ENCODE data around the gene KIRREL3.

Gene KIRREL3

GRCh38 chr11:126619516-126619915, 381.1 kb downstream of the KIRREL3 start:
- DNase-seq, result no peak

DNA sequence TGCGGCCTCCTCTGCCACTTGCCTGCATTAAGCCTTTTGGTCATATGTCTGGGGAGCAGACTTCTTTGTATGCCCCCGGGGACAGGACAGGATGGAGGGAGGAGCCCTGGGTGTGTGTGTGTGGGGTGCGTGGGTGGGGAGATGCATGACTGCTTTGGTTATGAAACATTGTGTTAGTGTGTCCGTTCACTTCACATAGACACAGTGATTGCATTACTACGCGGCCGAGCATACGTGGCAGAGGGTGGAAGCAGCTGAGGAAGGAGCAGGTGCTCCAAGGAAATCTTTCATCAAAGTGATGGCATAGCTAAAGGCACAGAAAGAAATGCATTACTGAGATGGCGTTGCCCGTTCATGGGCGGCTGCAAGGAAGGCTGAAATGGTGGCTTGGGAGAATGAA, 384.7 kb downstream of the KIRREL3 start:
- no peak for DNase-seq

GRCh38 chr11:126613272-126613671, 387.3 kb downstream of the KIRREL3 start:
- DNase-seq, result no peak

- DNase-seq, result no peak
Observed at GRCh38 chr11:126612671-126613070, 387.9 kb downstream of the KIRREL3 start.

GRCh38 chr11:126611438-126611837, 389.1 kb downstream of the KIRREL3 start:
- no peak for DNase-seq

DNA sequence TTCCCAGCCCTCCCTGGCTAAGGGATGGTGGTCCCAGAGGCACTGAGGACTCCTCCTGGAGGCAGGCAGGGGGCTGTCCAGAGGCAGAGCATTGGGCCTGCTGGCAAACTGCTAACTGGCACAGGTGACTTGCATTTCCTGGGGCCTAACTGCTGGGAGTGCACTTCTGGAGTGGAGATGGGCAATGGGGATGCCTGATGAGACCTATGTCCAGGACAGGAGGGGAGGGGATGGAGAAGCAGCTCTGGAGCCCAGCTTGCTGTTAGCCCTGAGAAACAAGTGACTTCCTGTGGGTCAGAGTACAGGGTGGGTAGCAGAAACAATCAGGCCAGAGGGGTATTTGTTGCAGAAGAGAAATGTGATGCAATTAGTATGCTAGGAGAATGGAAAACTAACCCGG, 391.9 kb downstream of the KIRREL3 start:
- DNase-seq, result peak; percentile 79

GRCh38 chr11:126607776-126608541, 392.6 kb downstream of the KIRREL3 start:
- peak; percentile 99 for DNase-seq

DNA sequence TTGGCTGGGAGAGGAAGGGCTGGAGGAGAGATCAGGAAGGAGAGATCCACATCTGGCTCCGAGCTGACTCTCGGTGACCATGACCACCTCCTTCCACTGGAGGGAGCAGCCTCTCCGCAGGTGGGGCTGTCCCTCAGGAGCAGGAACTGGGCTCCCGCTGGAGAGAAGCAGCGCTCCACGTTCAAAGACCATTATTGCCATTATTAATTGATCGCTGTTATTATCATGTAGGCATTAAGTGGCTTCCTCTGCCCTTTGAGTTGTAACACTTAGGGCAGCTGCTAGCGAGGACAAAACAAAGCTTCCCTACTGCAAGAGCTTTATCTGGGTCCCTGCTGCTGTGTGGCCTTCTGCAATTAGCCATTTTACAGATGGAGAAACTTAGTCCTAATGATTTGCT, 393.2 kb downstream of the KIRREL3 start:
- DNase-seq, result peak; percentile 88

DNA sequence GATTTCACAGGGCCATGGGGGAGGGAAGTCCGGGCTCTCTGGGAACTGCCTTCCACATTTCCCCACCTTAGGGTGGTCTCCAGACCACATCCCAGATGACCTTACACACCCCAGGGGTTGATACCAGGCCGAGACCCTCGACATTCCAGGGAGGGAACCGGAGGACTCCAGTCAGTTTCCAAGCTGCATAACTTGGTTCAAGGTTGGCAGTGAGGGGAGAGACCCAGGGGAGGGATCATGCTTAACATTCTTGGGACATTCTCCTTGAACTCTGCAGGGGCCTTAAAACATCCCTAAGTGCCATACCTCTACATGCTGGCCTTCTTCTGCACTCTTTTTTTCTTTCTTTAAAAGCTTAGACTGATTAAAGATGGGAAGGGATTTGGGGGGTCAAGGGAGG, 394.1 kb downstream of the KIRREL3 start:
- no peak for DNase-seq

DNA sequence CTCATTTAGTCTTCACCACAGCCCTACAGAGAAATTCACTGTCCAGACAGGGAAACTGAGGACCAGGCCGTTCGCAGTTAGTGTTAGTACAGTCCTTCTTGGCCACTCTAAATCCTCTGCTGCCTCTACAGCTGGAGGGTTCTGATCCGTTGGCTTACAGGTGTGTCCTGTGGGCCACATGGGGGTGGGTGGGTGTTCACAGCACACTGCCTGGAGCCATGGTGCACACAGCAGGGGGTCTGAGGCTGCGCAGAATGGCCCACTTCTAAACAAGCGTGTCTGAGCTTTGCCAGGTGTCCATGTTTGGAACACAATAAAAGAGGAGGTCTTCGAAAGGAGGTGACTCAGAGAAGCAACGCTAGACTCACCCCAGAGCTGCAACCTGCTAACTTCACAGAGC, 396.1 kb downstream of the KIRREL3 start:
- DNase-seq, result peak; percentile 53

GRCh38 chr11:126603486-126603885, 397.1 kb downstream of the KIRREL3 start:
- DNase-seq, result peak; percentile 28

DNA sequence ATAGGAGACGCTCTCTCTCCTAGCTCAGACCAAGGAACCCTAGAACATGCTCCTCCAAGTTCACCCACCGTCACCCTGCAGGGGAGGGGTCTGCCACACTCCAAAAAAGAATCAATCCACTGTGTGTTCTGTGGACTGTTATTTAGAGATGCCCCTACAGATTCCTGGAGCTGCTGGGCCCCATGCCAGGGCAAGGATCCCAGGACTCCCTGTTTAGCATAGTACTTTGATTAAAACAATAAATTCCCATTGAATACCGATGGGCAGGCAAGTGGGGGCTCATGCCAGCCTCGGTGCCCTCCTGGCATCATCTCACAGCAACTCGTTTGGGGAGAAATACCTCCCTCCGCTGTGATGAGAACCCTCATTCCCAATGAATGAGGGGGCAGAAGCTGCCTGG, 397.6 kb downstream of the KIRREL3 start:
- no peak for DNase-seq

DNA sequence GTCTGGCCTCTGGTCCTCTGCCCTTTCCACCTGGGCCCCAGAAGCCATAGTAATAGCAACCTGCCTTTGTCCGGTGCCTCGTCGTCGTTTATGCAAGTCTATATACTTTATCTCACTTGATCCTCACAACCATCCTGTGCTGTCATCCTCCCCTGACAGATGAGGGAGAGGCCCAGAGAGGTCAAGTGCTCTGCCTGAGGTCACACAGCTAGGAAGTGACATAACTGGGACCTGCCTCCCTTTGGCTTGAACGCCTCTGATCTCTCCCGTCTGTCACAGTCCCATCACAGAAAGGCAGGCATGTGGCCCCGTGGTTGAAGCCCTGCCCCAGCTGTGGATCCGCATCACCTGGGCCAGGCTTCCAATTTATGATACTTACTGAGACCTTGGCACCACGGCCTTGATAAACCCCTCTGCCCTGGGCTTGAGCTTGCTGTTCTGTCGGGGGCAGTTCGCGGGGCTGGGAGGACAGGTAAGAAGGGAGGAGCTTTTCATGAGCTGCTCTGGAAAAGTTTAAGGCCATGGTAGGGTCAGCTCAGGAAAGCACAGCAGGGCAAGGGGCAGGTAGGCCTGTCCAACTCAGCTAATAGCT, 398.1 kb downstream of the KIRREL3 start:
- no peak for DNase-seq

GRCh38 chr11:126601550-126602215, 398.9 kb downstream of the KIRREL3 start:
- DNase-seq, result peak; percentile 93

DNA sequence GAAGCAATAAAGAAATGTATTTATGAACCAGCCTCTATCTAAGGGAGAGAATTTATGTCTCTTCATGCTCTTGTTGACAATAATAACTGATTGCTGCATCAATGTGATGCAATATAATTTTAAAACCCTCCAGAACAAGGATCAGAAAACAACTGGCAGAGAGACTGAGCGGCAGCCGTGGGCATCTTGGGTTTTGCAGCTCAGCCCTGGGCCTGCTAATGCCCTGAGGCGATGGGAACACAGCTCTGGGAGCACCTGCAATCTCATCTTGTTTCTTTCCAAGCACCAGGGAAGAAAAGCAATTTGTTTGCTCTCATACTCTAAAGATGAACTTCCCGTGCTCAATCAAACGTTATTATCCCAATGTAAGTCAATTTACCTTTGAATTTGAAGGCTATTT, 399.4 kb downstream of the KIRREL3 start:
- peak; percentile 83 for DNase-seq

DNA sequence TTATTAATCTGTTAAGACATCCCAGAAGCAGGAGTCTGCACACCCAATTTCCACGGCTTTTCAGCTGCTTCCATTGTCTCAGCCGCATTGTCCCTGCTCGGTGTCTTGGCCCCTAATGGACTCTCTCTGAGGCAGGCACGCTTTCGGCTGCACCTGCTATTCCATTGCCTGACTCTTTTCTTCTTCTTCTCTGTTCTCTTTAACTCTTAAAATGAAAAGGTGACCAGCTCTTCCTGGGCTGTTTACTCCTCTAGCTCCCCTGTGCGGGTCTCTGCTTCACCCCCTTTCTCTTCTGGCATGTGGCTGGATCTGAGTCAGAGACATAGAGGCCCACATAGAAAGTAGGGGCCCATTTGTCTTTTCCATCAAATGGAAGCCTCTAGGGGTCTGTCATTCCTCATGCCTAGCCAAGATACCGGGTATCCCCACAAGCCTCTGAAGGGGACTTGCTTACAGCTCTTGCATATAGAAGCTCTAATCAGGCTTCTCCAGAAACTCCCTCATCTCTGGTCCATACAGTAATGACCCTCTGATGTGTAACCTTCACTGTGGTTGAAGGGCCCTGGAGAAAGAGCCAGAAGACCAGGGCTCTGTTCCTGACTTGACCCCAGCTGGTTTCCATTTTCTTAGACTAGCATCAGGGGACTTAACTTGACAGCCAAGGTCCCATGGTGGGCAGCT, 401.2 kb downstream of the KIRREL3 start:
- DNase-seq, result no peak

GRCh38 chr11:126598344-126599216, 402.0 kb downstream of the KIRREL3 start:
- no peak for DNase-seq

GRCh38 chr11:126597041-126597440, 403.5 kb downstream of the KIRREL3 start:
- DNase-seq, result no peak

DNA sequence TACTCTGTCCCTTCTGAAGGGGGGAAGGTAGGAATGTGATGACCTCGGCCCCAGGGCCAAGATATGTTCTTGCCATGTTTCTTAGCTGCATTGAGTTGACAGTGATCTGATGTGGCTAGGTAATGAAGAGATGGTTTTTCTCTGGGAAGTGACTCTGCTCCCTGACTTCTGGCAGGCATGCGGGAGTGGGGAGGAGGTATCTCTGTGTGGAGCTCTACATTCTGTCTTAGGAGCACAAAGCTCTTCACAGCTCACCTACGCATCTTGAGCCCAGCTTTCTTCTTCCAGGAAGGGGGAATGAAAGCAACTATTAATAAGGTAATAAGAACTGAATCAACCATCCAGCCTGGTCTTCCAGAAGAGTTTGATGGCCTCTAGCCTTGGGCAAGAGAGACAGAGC, 404.1 kb downstream of the KIRREL3 start:
- DNase-seq, result no peak

DNA sequence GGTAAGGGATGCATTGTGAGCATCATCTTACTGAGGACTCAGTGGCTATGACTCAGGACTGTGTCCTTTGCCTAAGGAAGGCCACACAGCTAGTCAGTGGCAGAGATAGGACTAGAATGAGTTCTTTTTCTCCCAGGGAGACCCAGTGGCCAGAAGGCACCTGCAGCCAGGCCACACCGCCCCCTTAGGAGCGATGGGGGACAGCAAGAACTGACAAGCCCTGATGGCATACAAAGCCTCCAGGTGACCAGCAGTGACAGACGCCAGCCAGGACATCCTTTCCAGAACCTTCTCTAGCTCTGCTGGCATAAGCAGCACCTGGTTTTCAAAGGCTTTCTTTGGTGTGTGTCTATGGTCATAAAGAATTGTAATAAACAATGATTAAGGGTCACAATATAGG, 405.0 kb downstream of the KIRREL3 start:
- no peak for DNase-seq

DNA sequence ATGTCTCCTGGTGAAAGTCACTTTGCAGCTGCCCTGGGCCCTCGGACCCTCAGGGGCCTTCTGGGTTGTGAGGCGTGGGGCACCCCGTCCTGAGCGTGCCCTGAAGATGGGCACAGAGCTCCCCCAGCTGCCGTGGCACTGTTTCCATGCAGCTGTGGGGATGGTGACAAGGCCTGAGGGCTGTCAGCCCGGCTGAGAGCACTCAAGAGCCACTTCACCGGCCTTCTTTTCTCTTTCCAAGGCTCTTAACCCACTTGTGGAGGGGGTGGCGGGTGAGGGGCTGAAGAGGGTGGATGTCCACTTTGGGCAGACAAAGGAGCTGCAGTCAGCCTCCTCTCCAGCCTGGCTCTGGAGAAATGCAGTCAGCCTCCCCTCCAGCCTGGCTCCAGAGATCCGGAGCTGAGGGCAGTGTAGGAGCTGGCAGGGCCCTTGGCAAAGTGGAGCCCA, 405.6 kb downstream of the KIRREL3 start:
- DNase-seq, result no peak
